K562 (cell line): ENCODE results near the gene LRRK1. TPM values are rescaled to one million over a fixed set of nuclear protein-coding genes. Genes with fewer than 3 reads are reported as not detected.

Source experiments
- ATAC-seq: fragments of 200-7000 bp; cut with Tn5 transposase; 3 replicates; pipeline ENCODE4 v1.9.1; 2020; ENCODE audit warnings: moderate library complexity
- BruUV-seq: library from RNA; stranded (reverse); fragments of 400-500 nt; replicated peaks from 2 replicates; lab custom pipeline; 2021; lab: Mats Ljungman, UMichigan
- CTCF ChIA-PET: fragments of 300-600 bp; formaldehyde crosslinking; extraction: SDS; loops from one replicate; lab custom pipeline; 2021; ENCODE audit warnings: low intra/inter-chr PET ratio; lab: Yijun Ruan, JAX
- POLR2A ChIA-PET: fragments of 300-600, 350-650 bp; sonication (Branson Sonifier 250); formaldehyde crosslinking; extraction: SDS; loops from one replicate; lab custom pipeline; 2021; ENCODE audit warnings: antibody characterized with exemption, inconsistent platforms; lab: Yijun Ruan, JAX
- DNase-seq, 4 experiments: peaks; one replicate each; pipeline versions ENCODE4 v3.0.0 to v3.0.0-alpha.2; 2011 to 2018; ENCODE audit warnings: low spot score in 3 of 4, mixed read lengths in 3 of 4; ENCODE audit errors: extremely low read depth in 1 of 4
- FAIRE-seq: peaks from 2 replicates; lab custom pipeline; 2011; peaks lifted over from hg19 to GRCh38; lab: Jason Lieb, UNC
- H2AFZ ChIP-seq: 2 replicates; pipeline ENCODE4 v1.6.0; 2011; ENCODE audit warnings: low read depth, low read length, control low read depth, inconsistent platforms
- H3K27ac ChIP-seq: fragments of 200-600 bp; 3 replicates; pipeline ENCODE4 v1.8.0; 2011; ENCODE audit warnings: low read depth, mild to moderate bottlenecking, control low read depth, inconsistent platforms, low read length, moderate library complexity, mixed read lengths; ENCODE audit errors: extremely low read depth
- H3K27me3 ChIP-seq, 2 experiments: fragments of 300-600 bp in 1 of 2; 2 replicates in 1 of 2; 3 replicates in 1 of 2; pipeline versions ENCODE4 v1.6.0 to v1.8.0; 2011; ENCODE audit warnings: inconsistent platforms in 2 of 2, low read length in 2 of 2, mild to moderate bottlenecking in 1 of 2, mixed read lengths in 1 of 2, moderate library complexity in 1 of 2; ENCODE audit not compliant: control insufficient read depth in 2 of 2, insufficient read depth in 2 of 2
- H3K36me3 ChIP-seq: fragments of 300-600 bp; 3 replicates; pipeline ENCODE4 v1.8.0; 2011; ENCODE audit warnings: mild to moderate bottlenecking, low read length, inconsistent platforms; ENCODE audit not compliant: control insufficient read depth, insufficient read depth
- H3K4me1 ChIP-seq, 2 experiments: fragments of 200-600 bp in 1 of 2; replicated peaks in 1 of 2; 2 replicates in 1 of 2; 3 replicates in 1 of 2; pipeline versions ENCODE4 v1.5.1 to v1.8.0; 2011; ENCODE audit warnings: inconsistent platforms in 2 of 2, low read length in 2 of 2, mild to moderate bottlenecking in 1 of 2, mixed read lengths in 1 of 2, moderate library complexity in 1 of 2; ENCODE audit not compliant: control insufficient read depth in 2 of 2, insufficient read depth in 2 of 2
- H3K4me2 ChIP-seq: 2 replicates; pipeline ENCODE4 v1.6.1; 2011; ENCODE audit warnings: low read length, control low read depth, inconsistent platforms, mixed read lengths; ENCODE audit not compliant: insufficient read depth
- H3K4me3 ChIP-seq: fragments of 200-600 bp; sonication (generic), shearing (Covaris generic); 2 replicates; pipeline ENCODE4 v1.5.1; 2016; ENCODE audit warnings: control low read depth, inconsistent platforms
- H3K79me2 ChIP-seq: fragments of 200-600 bp; 3 replicates; pipeline ENCODE4 v1.8.0; 2011; ENCODE audit warnings: low read length, inconsistent platforms; ENCODE audit not compliant: control insufficient read depth, insufficient read depth
- H3K9ac ChIP-seq, 2 experiments: 2 replicates each; pipeline versions ENCODE4 v1.6.0 to v1.6.1; 2011; ENCODE audit warnings: low read depth in 2 of 2, low read length in 2 of 2, control low read depth in 1 of 2, inconsistent platforms in 1 of 2, mild to moderate bottlenecking in 1 of 2, mixed read lengths in 1 of 2; ENCODE audit not compliant: insufficient read depth in 1 of 2
- H3K9me1 ChIP-seq: one replicate; pipeline ENCODE4 v1.6.0; 2011; ENCODE audit warnings: inconsistent platforms, mild to moderate bottlenecking, low read length, moderate library complexity; ENCODE audit not compliant: control insufficient read depth, insufficient read depth
- H3K9me3 ChIP-seq: replicated peaks from 2 replicates; pipeline ENCODE4 v1.5.1; 2011; ENCODE audit warnings: low read depth, low read length, inconsistent platforms; ENCODE audit not compliant: control insufficient read depth, insufficient read depth
- H4K20me1 ChIP-seq: replicated peaks from 2 replicates; pipeline ENCODE4 v1.6.1; 2011; ENCODE audit warnings: low read length, inconsistent platforms, mixed read lengths; ENCODE audit not compliant: control insufficient read depth, insufficient read depth
- ATF3 ChIP-seq, 2 experiments: fragments of 450-650 bp in 1 of 2; sonication (generic) in 1 of 2; formaldehyde crosslinking in 1 of 2; IDR thresholded peaks in 1 of 2; conservative IDR thresholded peaks in 1 of 2; 2 replicates each; pipeline versions ENCODE4 v1.6.1 to v1.8.1; 2016 to 2023; ENCODE audit warnings: mild to moderate bottlenecking in 2 of 2, moderate library complexity in 2 of 2, inconsistent platforms in 1 of 2, missing genetic modification reagents in 1 of 2
- HNRNPH1 ChIP-seq: fragments of 200-400 bp; formaldehyde crosslinking; optimal IDR thresholded peaks from 2 replicates; pipeline ENCODE3; 2017; ENCODE audit warnings: low read depth, mild to moderate bottlenecking, low read length, moderate library complexity
- MLX ChIP-seq, 2 experiments: fragments of 450-650 bp in 1 of 2; sonication (generic) in 1 of 2; formaldehyde crosslinking; conservative IDR thresholded peaks; 2 replicates each; pipeline versions ENCODE4 v1.4.0 to v1.8.1; 2020 to 2022; ENCODE audit warnings: mild to moderate bottlenecking in 1 of 2, missing genetic modification reagents in 1 of 2
- MYNN ChIP-seq, 2 experiments: sonication (generic); formaldehyde crosslinking in 1 of 2; IDR thresholded peaks; 2 replicates each; pipeline versions ENCODE4 v1.5.0 to v1.6.1; 2016 to 2020; ENCODE audit warnings: antibody characterized with exemption in 1 of 2, missing genetic modification reagents in 1 of 2
- WGBS: fragments of 100-300 bp; shearing (Covaris generic); methylation state at CpG from one replicate; pipeline ENCODE4 v1.1.6; 2016; ENCODE audit warnings: low coverage, mixed read lengths; ENCODE audit not compliant: insufficient coverage; ENCODE audit errors: missing lambda C conversion rate; 5-methylcytosine and 5-hydroxymethylcytosine counted together
- in situ Hi-C: fragments of 300-500 bp; cut with MboI; formaldehyde crosslinking; loops from 4 replicates; pipeline ENCODE4 v1.15.0; 2018; ENCODE audit warnings: inconsistent platforms, mixed read lengths
- intact Hi-C: fragments of 100-400 bp; cut with micrococcal nuclease; formaldehyde crosslinking; loops from 2 replicates; pipeline ENCODE4 v1.14.2; 2022
- polyA plus RNA-seq, 8 experiments: library from polyadenylated mRNA; depleted of rRNA in 4 of 8; stranded (reverse) in 5 of 8; unstranded in 3 of 8; fragments of >200 nt; fragmentation: Nextera tagmentation in 2 of 8; fragmentation: Illumina TruSeq in 1 of 8; extraction: Ambion mirVana in 2 of 8; extraction: Trizol in 1 of 8; gene quantifications; 2 replicates each; pipeline versions ENCODE4 v1.2.1 to v1.2.3, GENCODE V29; 2011 to 2014; ENCODE audit warnings: inconsistent platforms in 1 of 8, missing spikeins in 1 of 8
- total RNA-seq, 7 experiments: library from RNA; depleted of rRNA in 6 of 7; stranded (reverse); fragments of >200 nt in 6 of 7; fragmentation: Illumina TruSeq in 2 of 7; extraction: Trizol in 2 of 7; gene quantifications; 2 replicates each; pipeline versions ENCODE4 v1.2.1 to v1.2.3, GENCODE V29; 2011 to 2021; ENCODE audit warnings: low replicate concordance in 1 of 7

LRRK1 gene
- total and polyA plus RNA-seq, 9 of the 15 experiments (the other 6 are each of a cell fraction or from before 2014, with no cell fraction given) = 0.01 to 1.5 (median 0.11) TPM

GRCh38 chr15:101046826-101047225 is 127.7 kb downstream of the LRRK1 start:
- Histone ChIP-seq H3K4me1 (peaks cover 0 to 5% of the 10 kb centered on the region in 2 experiments; a peak in 1 of 5 replicates), H4K20me1 (peaks cover 6% of the 10 kb centered on the region; the same call in 1 of the 2 replicates), H3K9me3 (no peaks in the 10 kb centered on the region), H2AFZ (no peak overlapping the region), H3K4me2 (no peak overlapping the region), H3K4me3 (no peak overlapping the region), H3K9ac (no peak overlapping the region), H3K27ac (no peak overlapping the region), H3K9me1 (peaks cover 4% of the 10 kb centered on the region), H3K79me2 (no peaks in the 10 kb centered on the region), H3K36me3 (no peaks in the 10 kb centered on the region), H3K27me3 (peaks cover 65 to 90% of the 10 kb centered on the region in 2 experiments)
- DNase-seq (no peak), ATAC-seq (no peak), FAIRE-seq (no peak)
- POLR2A ChIA-PET = no interaction called here
- TF ChIP-seq MLX (CRISPR knock-in tag; conservative IDR thresholded peaks at IDR 0.05) (no peak), MYNN (IDR thresholded peaks at IDR 0.05) (no peak), MYNN (CRISPR knock-in tag; IDR thresholded peaks at IDR 0.05) (no peak), ATF3 (IDR thresholded peaks at IDR 0.05) (no peak), ATF3 (CRISPR knock-in tag; conservative IDR thresholded peaks at IDR 0.05) (no peak), HNRNPH1 (no peak)
- BruUV-seq = no TSS peak
- intact Hi-C loops (no loop called here), in situ Hi-C loops (no loop called here)
- 7% methylated on average over 7 of the region's 7 CpGs for WGBS
- CTCF ChIA-PET = no interaction called here
